ENCODE data around the gene YTHDF2.
"Not testable (repeated sequence)": the region's sequence is repeated elsewhere in the genome, so short reads cannot be mapped to it uniquely, and the experiment has no call there.

The YTHDF2 gene

GRCh38 chr1:28761189-28761588 is 24.4 kb downstream of the YTHDF2 start:
- no peak for DNase-seq

GRCh38 chr1:28766532-28767183 is 29.9 kb downstream of the YTHDF2 start:
- DNase-seq, result no peak

GRCh38 chr1:28770601-28771165 is 33.9 kb downstream of the YTHDF2 start:
- DNase-seq, result no peak

GRCh38 chr1:28771921-28772320 is 35.2 kb downstream of the YTHDF2 start:
- not testable (repeated sequence) for DNase-seq

- DNase-seq, result no peak
These were observed 36.4 kb downstream of the YTHDF2 start for GRCh38 chr1:28773105-28773504.

GRCh38 chr1:28775121-28775942 is 38.6 kb downstream of the YTHDF2 start:
- no peak for DNase-seq

GRCh38 chr1:28776341-28776740 is 39.6 kb downstream of the YTHDF2 start:
- DNase-seq, result no peak

GRCh38 chr1:28778021-28778420 is 41.3 kb downstream of the YTHDF2 start:
- no peak for DNase-seq

- no peak for DNase-seq
These were observed 43.1 kb downstream of the YTHDF2 start for GRCh38 chr1:28779751-28780408.

GRCh38 chr1:28781305-28781704 is 44.6 kb downstream of the YTHDF2 start:
- no peak for DNase-seq

GRCh38 chr1:28782011-28782410 is 45.3 kb downstream of the YTHDF2 start:
- DNase-seq, result no peak

- no peak for DNase-seq
These were observed 46.6 kb downstream of the YTHDF2 start for GRCh38 chr1:28783363-28783762.

GRCh38 chr1:28789412-28789811 is 52.7 kb downstream of the YTHDF2 start:
- no peak for DNase-seq

GRCh38 chr1:28789816-28790215 is 53.1 kb downstream of the YTHDF2 start:
- no peak for DNase-seq

- DNase-seq, result no peak
These were observed 53.8 kb downstream of the YTHDF2 start for GRCh38 chr1:28790377-28791035.

GRCh38 chr1:28791929-28792328 is 55.2 kb downstream of the YTHDF2 start:
- DNase-seq, result not testable (repeated sequence)

- DNase-seq, result no peak
These were observed 55.9 kb downstream of the YTHDF2 start for GRCh38 chr1:28792644-28793121.

- DNase-seq, result not testable (repeated sequence)
These were observed 57.8 kb downstream of the YTHDF2 start for GRCh38 chr1:28794582-28794981.

- no peak for DNase-seq
These were observed 59.8 kb downstream of the YTHDF2 start for GRCh38 chr1:28796352-28797211.

GRCh38 chr1:28800324-28800723 is 63.6 kb downstream of the YTHDF2 start:
- DNase-seq, result no peak

GRCh38 chr1:28801461-28801860 is 64.7 kb downstream of the YTHDF2 start:
- no peak for DNase-seq

- no peak for DNase-seq
These were observed 66.3 kb downstream of the YTHDF2 start for GRCh38 chr1:28803051-28803450.
